WI38 (cell line): ENCODE measurements around the gene ROR2.
"Not testable (repeated sequence)": the region's sequence is repeated elsewhere in the genome, so short reads cannot be mapped to it uniquely, and the experiment has no call there.

Experiments
- H3K4me3 ChIP-seq: 2 replicates; pipeline ENCODE4 v1.5.1; 2011; ENCODE audit warnings: low read depth, mild to moderate bottlenecking, control low read depth, low read length
- TF ChIP-seq, protein P1 (sequence below): IDR thresholded peaks from 2 replicates; pipeline ENCODE4 v1.5.1; 2012; ENCODE audit warnings: low read depth, mild to moderate bottlenecking, control low read depth, low read length

Gene ROR2

DNA sequence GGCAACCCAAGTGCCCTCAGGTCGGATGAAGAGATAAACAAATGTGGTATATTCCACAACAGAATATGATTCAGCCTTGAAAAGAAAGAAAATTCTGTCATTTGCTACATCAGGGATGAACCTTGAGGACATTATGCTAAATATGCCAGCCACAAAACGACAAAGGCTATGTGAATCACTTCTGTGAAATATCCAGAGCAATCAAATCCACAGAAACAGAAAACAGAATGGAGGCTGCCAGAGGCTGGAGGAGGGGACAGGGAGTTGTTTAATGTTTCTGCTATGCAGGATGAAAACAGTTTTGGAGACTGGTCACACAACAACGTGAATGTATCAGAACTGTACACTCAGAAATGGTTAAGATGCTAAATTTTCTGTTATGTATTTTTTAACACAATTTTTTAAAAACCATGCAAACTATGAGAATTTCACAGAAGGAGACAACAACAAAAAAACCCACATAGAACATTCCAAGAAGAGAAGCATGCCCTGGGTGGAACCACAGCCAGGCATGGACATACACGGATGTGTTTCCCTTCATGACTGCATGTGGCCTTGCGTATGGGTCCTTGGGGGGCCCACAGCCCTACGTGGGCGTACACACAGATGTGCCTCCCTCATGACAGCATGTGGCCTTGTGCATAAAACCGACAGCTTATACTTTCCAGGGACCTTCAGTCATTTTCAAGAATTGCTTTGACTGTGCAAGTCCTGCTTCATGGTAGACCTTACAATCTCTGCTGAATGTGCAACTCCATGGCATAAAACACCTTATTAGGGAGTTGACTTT lies 146.7 kb downstream of the ROR2 start:
- H3K4me3 ChIP-seq: no peak overlapping the region
- TF ChIP-seq, protein P1, sequence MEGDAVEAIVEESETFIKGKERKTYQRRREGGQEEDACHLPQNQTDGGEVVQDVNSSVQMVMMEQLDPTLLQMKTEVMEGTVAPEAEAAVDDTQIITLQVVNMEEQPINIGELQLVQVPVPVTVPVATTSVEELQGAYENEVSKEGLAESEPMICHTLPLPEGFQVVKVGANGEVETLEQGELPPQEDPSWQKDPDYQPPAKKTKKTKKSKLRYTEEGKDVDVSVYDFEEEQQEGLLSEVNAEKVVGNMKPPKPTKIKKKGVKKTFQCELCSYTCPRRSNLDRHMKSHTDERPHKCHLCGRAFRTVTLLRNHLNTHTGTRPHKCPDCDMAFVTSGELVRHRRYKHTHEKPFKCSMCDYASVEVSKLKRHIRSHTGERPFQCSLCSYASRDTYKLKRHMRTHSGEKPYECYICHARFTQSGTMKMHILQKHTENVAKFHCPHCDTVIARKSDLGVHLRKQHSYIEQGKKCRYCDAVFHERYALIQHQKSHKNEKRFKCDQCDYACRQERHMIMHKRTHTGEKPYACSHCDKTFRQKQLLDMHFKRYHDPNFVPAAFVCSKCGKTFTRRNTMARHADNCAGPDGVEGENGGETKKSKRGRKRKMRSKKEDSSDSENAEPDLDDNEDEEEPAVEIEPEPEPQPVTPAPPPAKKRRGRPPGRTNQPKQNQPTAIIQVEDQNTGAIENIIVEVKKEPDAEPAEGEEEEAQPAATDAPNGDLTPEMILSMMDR: no peak

DNA sequence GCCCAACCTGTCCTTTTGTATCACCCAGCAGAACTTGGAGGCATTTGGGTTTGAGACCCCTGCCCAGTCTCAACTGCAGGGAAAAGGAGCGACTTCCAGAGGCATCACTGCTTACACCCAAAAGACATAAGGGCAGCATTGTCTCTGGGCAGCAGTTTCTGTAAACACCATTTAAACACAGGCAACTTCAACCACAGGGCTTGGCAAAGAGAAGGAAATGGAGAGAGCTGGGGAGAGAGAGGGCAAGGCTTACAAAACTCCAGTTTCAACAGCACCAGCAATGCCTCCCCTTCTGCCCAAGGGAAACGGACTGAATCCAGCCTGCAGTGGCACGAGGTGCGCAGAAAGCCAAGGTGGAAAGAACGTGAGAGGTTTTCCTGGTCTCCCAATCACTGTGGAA lies 147.6 kb downstream of the ROR2 start:
- no peak overlapping the region for H3K4me3 ChIP-seq
- TF ChIP-seq, protein P1: no peak

DNA sequence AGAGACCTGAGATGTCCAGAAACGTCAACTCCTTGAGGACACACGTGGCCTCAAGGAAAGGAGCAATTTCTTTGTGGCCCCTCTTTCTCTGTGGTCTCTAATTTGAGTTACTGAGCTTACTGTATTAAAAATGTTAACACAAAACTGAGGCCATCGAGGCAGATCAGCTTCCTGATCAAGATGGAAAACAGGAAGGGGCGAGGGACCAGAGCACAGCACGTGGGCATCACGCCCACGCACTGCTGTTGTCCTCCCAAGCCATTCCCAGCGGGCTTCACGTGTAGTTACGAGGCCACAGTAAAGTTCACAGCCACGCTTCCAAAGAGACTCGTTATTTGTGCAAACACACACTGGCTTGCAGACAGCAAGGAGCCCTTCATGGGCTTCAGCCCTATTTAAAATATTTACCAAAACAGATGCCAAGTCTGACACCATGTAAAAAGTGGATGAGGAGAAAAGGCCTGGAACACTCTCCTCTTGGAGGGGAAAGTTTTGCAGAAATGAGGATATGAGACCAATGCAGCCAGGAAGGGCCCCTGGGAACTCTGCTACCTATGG lies 149.5 kb downstream of the ROR2 start:
- TF ChIP-seq, protein P1: no peak
- H3K4me3 ChIP-seq: no peak overlapping the region

DNA sequence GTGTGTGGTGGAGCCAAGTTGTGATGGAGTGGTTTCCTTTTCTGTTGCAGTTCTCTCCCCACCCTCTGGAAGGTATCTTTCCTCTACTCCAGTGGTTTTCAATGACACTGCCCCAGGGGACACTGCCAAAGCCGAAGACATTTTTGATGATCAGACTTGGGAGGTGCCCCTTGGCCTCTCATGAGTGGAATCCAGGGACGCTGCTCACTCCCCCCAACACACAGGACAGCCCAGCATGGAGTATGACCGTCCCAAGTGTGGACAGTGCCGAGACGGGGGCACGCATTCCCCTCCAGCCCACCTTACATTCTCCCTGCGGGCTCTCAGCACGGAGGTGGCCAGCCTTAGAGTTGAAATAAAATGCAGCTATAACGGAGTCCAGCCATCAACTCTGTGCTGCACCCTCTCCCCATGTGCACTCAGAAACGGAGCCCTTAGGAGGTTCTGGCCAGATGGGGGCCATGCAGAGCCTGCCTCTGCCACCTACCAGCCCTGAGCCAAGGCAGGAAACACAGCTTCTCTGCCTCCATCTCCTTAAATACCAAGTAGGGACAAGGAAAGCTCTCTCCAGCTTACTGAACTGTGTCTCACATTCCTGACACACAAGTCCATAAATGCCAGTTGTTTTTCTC lies 150.8 kb downstream of the ROR2 start:
- TF ChIP-seq, protein P1: no peak

DNA sequence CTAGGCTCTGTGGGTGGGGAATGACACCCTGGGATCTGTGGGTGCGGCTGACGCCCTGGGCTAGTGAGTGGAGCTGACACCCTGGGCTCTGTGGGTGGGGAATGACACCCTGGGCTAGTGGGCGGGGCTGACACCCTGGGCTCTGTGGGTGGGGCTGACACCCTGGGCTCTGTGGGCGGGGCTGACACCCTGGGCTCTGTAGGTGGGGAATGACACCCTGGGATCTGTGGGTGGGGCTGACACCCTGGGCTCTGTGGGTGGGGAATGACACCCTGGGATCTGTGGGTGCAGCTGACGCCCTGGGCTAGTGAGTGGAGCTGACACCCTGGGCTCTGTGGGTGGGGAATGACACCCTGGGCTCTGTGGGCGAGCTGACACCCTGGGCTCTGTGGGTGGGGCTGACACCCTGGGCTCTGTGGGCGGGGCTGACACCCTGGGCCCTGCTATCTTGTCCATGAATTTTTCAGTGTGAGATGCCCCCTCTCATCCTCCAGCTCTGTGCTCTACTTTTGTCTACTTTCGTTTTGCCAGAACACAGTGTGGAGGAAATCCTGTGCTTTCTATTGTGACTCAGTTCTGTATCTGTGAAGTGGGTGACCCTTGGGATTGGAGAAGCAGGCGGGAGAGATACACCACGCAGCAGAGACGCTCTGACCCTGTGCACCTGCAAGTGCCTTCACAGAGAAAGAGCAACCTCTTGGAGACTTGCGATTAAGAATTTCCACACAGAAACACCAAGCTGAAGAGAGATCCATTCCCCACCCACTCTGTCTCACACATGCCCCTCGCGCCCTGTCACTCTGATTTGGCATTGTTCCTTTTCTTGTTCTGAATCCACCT lies 151.5 kb downstream of the ROR2 start:
- H3K4me3 ChIP-seq: not testable (repeated sequence)

More for the DNA sequence above, 150.8 kb downstream of the ROR2 start:
- H3K4me3 ChIP-seq: no peak overlapping the region

DNA sequence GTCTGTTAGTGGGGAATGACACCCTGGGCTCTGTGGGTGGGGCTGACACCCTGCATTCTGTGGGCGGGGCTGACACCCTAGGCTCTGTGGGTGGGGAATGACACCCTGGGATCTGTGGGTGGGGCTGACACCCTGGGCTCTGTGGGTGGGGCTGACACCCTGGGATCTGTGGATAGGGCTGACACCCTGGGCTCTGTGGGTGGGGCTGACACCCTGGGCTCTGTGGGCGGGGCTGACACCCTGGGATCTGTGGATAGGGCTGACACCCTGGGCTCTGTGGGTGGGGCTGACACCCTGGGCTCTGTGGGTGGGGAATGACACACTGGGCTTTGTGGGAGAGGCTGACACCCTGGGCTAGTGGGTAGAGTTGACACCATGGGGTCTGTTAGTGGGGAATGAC lies 152.5 kb downstream of the ROR2 start:
- not testable (repeated sequence) for H3K4me3 ChIP-seq

DNA sequence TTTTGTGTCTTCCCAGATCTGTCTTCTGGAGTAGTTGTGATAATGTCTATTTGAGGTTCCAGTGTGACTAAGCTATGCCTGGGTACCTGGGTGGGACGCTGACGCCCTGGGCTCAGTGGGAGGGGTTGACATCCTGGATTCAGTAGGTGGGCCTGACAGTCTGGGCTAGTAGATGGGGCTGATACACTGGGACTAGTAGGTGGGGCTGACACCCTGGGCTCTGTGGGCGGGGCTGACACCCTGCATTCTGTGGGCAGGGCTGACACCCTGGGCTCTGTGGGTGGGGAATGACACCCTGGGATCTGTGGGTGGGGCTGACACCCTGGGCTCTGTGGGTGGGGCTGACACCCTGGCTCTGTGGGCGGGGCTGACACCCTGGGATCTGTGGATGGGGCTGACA lies 153.5 kb downstream of the ROR2 start:
- H3K4me3 ChIP-seq: not testable (repeated sequence)

DNA sequence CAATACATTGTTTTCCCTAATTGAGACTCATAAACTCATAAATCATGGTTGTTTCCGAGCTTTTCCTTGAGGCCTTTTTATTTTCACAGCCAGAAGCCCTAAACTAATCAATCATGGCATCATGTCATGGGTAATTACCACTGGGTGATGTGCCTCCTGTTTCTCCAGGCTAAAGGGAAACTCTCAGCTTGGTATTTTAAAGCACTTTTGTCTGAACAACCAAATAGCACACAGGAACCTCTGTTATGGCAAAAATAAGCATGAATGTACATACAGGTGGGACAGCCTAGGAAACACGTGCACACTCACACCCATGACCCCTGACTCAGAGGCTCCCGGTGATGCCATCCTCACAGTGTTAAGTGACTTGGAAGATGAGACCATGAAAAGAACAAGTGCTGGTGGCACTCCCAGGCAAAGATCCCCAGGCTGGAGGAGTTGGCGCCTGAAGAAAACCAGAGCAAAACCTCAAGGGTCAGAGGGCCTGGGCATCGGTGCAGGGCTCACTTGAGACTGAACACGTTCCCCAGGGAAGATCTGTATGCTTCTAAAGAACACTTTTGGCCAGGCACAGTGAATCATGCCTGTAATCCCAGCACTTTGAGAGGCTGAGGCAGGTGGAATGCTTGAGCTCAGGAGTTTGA lies 154.3 kb downstream of the ROR2 start:
- H3K4me3 ChIP-seq: no peak overlapping the region
- TF ChIP-seq, protein P1: no peak

DNA sequence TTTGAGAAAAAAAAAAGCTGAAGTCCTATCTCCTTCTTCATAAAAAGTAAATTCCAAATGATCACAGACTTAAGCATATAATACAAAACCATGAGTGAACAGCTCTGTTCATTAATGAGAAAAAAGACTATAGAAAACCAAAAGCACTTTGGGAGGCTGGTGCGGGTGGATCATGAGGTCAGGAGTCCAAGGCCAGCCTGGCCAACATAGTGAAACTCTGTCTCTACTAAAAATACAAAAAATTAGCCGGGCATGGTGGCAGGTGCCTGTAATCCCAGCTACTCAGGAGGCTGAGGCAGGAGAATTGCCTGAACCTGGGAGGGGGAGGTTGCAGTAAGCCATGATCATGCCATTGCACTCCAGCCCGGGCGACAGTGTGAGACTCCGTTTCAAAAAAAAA lies 156.7 kb downstream of the ROR2 start:
- H3K4me3 ChIP-seq: not testable (repeated sequence)
